Type B pancreatic cell (in vitro differentiated cells): Measurements from ENCODE around the gene GALNT12. TPM values are rescaled to one million over a fixed set of nuclear protein-coding genes. Genes with fewer than 3 reads are reported as not detected.

Experiments used
- DNase-seq: peaks from one replicate; pipeline ENCODE4 v3.0.0; 2021; ENCODE audit warnings: mixed read lengths; ENCODE audit not compliant: unreplicated experiment; ENCODE audit errors: extremely low spot score
- H3K27ac Mint-ChIP-seq: 2 replicates; pipeline ENCODE4 v1.8.0; 2021; ENCODE audit warnings: mild to moderate bottlenecking, mixed read lengths
- H3K27me3 Mint-ChIP-seq: 2 replicates; pipeline ENCODE4 v1.8.0; 2021; ENCODE audit warnings: mixed read lengths
- H3K36me3 Mint-ChIP-seq: 2 replicates; pipeline ENCODE4 v1.8.0; 2021; ENCODE audit warnings: mixed read lengths
- H3K4me1 Mint-ChIP-seq: one replicate; pipeline ENCODE4 v1.8.0; 2021; ENCODE audit warnings: mixed read lengths; ENCODE audit not compliant: unreplicated experiment
- H3K4me3 Mint-ChIP-seq: 2 replicates; pipeline ENCODE4 v1.8.0; 2021; ENCODE audit warnings: mild to moderate bottlenecking, mixed read lengths
- H3K9me3 Mint-ChIP-seq: 2 replicates; pipeline ENCODE4 v1.8.0; 2021; ENCODE audit warnings: mixed read lengths
- CTCF ChIP-seq: fragments of 200-600 bp; sonication (generic); conservative IDR thresholded peaks from 2 replicates; pipeline ENCODE4 v1.5.0; 2021; ENCODE audit warnings: antibody characterized with exemption, mild to moderate bottlenecking
- total RNA-seq: library from RNA; stranded (reverse); gene quantifications from 2 replicates; pipeline ENCODE4 v1.2.1, GENCODE V29; 2021; ENCODE audit warnings: low replicate concordance

The GALNT12 gene
- total RNA-seq, 1 donor from 2014 or later = 25.8 TPM

GRCh38 chr9:98836206-98836605 is 28.7 kb downstream of the GALNT12 start:
- no peak for TF ChIP-seq CTCF
- Mint-ChIP-seq H3K9me3 (no peaks in the 10 kb centered on the region), H3K36me3 (peaks cover 12% of the 10 kb centered on the region), H3K27me3 (no peaks in the 10 kb centered on the region), H3K4me3 (no peak overlapping the region), H3K27ac (no peak overlapping the region), H3K4me1 (no peaks in the 10 kb centered on the region)
- no peak for DNase-seq

GRCh38 chr9:98837516-98837915 is 30.0 kb downstream of the GALNT12 start:
- Mint-ChIP-seq H3K4me1 (no peaks in the 10 kb centered on the region), H3K27me3 (no peaks in the 10 kb centered on the region), H3K27ac (no peak overlapping the region), H3K36me3 (peaks cover 11% of the 10 kb centered on the region), H3K4me3 (no peak overlapping the region), H3K9me3 (no peaks in the 10 kb centered on the region)
- no peak for DNase-seq
- TF ChIP-seq CTCF = no peak

- Mint-ChIP-seq H3K9me3 (no peaks in the 10 kb centered on the region), H3K4me3 (no peak overlapping the region), H3K4me1 (no peaks in the 10 kb centered on the region), H3K36me3 (peaks cover 5% of the 10 kb centered on the region), H3K27me3 (no peaks in the 10 kb centered on the region), H3K27ac (no peak overlapping the region)
- no peak for DNase-seq
- no peak for TF ChIP-seq CTCF
Measured at GRCh38 chr9:98838155-98838867, 30.8 kb downstream of the GALNT12 start.

GRCh38 chr9:98838868-98839565 is 31.5 kb downstream of the GALNT12 start:
- Mint-ChIP-seq H3K4me1 (no peaks in the 10 kb centered on the region), H3K27ac (no peak overlapping the region), H3K27me3 (no peaks in the 10 kb centered on the region), H3K4me3 (no peak overlapping the region), H3K36me3 (peaks cover 3% of the 10 kb centered on the region), H3K9me3 (no peaks in the 10 kb centered on the region)
- no peak for DNase-seq
- TF ChIP-seq CTCF = no peak

- no peak for DNase-seq
- H3K4me1 Mint-ChIP-seq = no peaks in the 10 kb centered on the region
- TF ChIP-seq CTCF = no peak
- no peak overlapping the region for H3K4me3 Mint-ChIP-seq
- H3K36me3 Mint-ChIP-seq = peaks cover 3% of the 10 kb centered on the region
- H3K27me3 Mint-ChIP-seq = no peaks in the 10 kb centered on the region
- no peak overlapping the region for H3K27ac Mint-ChIP-seq
- no peaks in the 10 kb centered on the region for H3K9me3 Mint-ChIP-seq
Measured at GRCh38 chr9:98839724-98840123, 32.3 kb downstream of the GALNT12 start.
